ENCODE measurements around the gene MCTP2.
"Not testable (repeated sequence)": the region's sequence is repeated elsewhere in the genome, so short reads cannot be mapped to it uniquely, and the experiment has no call there.

Gene MCTP2

DNA sequence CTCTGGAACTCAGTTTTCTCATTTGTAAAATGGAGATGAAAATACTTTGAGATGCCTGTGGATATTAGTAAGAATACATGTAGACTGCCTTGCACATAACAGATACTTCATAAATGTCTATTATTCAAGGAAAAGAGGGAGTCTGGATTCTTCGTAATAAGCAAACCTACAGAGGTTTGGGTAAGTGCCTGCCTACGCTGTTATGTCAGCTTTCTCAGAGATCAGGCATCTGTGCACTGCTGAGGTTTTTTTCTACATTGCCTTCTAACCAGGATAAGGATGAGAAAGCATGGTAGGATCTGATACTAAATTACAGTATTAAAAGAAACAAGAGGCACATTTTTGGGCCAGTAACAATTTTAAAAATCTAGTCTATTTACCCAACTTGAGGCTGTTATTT is 10.9 kb downstream of the MCTP2 start:
- TF ChIP-seq, protein P1, sequence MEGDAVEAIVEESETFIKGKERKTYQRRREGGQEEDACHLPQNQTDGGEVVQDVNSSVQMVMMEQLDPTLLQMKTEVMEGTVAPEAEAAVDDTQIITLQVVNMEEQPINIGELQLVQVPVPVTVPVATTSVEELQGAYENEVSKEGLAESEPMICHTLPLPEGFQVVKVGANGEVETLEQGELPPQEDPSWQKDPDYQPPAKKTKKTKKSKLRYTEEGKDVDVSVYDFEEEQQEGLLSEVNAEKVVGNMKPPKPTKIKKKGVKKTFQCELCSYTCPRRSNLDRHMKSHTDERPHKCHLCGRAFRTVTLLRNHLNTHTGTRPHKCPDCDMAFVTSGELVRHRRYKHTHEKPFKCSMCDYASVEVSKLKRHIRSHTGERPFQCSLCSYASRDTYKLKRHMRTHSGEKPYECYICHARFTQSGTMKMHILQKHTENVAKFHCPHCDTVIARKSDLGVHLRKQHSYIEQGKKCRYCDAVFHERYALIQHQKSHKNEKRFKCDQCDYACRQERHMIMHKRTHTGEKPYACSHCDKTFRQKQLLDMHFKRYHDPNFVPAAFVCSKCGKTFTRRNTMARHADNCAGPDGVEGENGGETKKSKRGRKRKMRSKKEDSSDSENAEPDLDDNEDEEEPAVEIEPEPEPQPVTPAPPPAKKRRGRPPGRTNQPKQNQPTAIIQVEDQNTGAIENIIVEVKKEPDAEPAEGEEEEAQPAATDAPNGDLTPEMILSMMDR (IDR thresholded peaks at IDR 0.05; ENCODE audit: insufficient read depth, low read depth, low read length, missing control alignments), result no peak
- H3K4me3 ChIP-seq (ENCODE audit: low read length), result no peak overlapping the region
- DNase-seq (ENCODE audit: low read depth), result no peak

DNA sequence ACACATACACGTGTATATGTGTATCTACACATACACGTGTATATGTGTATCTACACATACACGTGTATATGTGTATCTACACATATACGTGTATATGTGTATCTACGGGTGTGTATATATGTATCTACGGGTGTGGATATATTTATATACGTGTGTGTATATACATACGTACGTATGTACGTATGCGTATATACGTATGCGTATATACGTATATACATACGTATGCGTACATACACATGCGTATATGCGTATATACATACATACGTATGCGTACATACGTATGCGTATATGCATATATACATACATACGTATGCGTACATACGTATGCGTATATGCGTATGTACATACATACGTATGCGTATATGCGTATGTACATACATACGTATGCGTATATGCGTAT is 11.6 kb downstream of the MCTP2 start:
- DNase-seq (ENCODE audit: low read depth); H3K4me3 ChIP-seq (ENCODE audit: low read length): not testable (repeated sequence)

DNA sequence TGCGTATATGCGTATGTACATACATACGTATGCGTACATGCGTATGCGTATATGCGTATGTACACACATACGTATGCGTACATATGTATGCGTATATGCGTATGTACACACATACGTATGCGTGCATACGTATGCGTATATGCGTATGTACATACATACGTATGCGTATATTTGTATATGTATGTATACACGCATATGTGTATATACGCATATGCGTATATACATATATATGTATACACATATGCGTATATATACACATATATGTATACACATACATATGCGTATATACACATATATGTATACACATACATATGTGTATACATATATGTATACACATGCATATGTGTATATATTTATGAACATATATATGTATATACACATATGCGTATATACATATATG is 12.1 kb downstream of the MCTP2 start:
- DNase-seq (ENCODE audit: low read depth), result no peak
- H3K4me3 ChIP-seq (ENCODE audit: low read length), result no peak overlapping the region

DNA sequence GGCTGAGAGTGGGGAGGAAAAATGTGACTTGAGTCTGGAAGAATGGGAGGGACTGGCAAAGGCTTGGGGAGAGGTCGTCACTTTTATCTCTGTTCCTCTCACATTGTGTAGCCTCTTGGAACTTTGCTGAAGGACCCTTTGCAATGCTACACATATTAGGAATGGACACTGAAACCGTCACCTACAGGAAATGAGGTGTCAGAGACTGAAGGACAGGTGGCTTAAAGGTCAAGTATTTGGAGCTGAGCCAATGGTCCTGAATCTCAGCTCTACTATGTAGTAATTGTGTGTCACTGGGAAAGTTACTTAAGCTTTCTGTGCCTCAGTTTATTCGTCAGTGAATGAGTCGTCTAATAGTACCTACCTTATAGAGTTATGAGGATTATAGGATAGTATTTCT is 14.7 kb downstream of the MCTP2 start:
- no peak overlapping the region for H3K4me3 ChIP-seq (ENCODE audit: low read length)
- no peak for DNase-seq (ENCODE audit: low read depth)
- TF ChIP-seq, protein P1 (IDR thresholded peaks at IDR 0.05; ENCODE audit: insufficient read depth, low read depth, low read length, missing control alignments), result no peak

More for the DNA sequence above, 12.1 kb downstream of the MCTP2 start:
- TF ChIP-seq, protein P1 (IDR thresholded peaks at IDR 0.05; ENCODE audit: insufficient read depth, low read depth, low read length, missing control alignments), result no peak

DNA sequence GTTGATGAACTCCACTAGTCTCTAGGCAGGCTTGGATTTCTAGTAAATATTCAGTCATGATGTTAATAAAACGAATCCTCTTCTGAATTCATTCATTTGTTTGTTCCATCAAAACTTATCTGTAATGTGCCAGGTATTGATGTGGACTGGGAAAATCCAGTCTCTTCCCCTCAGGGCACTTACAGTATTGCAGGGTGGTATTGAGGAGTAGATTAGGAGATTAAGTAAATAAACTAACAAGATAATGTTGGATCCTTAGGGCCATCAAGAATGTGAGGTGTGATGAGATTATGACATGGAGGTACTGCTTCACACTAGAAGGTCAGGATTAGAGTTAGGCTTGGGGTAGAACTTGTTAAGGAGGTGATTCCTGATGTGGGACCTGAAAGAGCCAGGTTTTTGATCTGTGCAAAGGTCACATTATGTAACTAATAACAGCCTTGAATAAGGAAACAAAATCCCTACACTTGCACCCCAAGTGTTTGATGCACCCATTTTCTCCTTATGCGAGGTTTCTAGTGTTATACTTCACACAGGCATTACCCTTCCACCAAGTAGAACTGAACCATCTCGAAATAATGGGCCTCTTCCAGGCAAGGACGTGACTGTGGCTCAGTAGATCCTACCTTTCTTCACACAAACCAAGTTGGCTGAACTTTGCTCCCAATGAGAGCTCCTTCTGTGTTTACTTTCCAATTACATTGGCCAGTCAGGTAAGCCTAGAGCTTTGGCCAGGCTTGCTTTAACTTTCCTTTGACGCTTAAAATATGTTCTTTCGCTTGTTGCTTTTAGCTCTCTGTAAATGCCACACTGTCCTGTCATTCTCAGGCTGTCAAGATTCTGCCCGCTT is 16.7 kb downstream of the MCTP2 start:
- H3K4me3 ChIP-seq (ENCODE audit: low read length), result no peak overlapping the region
- DNase-seq (ENCODE audit: low read depth), result no peak
- TF ChIP-seq, protein P1 (IDR thresholded peaks at IDR 0.05; ENCODE audit: insufficient read depth, low read depth, low read length, missing control alignments), result no peak

DNA sequence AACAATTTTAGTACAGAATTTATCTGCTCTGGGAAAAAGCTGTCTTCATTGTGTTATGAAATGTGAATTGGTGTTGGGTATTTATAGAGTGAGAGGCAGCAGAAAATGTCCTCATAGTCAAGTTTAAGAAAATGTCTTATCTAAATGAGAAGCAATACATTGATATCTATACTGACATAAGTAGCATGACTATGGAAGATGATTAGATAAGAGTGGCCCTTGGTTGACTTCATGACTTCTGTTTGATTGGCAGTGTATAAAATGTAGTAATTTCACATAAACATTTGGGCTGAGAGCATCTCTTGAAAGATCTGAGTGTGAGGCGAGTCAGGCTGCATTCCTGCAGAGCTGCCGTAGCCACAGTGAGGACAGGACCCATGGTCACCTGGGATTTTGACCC is 19.4 kb downstream of the MCTP2 start:
- no peak for DNase-seq (ENCODE audit: low read depth)

DNA sequence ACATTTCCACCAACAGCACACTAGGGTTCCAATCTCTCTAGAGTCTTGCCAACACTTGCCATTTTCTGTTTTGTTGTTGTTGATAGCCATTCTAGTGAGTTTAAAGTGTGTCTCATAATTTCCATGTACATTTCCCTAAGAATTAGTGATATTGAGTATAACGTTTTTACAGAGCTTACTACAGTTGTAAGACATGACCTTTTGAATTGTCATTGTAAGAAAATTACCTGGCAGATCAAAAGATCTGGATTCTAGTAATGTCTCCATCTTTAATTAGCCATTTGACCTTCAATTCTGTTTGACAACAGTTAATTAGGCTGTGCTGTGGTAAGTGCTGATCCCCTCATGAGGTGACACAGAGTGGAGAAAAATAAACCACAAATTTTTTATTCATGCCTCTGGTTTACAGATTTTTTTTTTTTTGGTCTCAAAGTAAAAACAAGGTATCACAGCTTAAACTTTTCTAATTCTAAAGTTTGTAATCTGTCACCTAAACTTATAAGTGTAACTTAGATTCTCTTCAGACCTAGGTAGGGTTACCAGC is 20.9 kb downstream of the MCTP2 start:
- no peak for DNase-seq (ENCODE audit: low read depth)
- H3K4me3 ChIP-seq (ENCODE audit: low read length), result no peak overlapping the region
- TF ChIP-seq, protein P1 (IDR thresholded peaks at IDR 0.05; ENCODE audit: insufficient read depth, low read depth, low read length, missing control alignments), result no peak

More for the DNA sequence above, 19.4 kb downstream of the MCTP2 start:
- H3K4me3 ChIP-seq (ENCODE audit: low read length), result no peak overlapping the region
- TF ChIP-seq, protein P1 (IDR thresholded peaks at IDR 0.05; ENCODE audit: insufficient read depth, low read depth, low read length, missing control alignments), result no peak

Measured in epithelial cell of esophagus (primary cell).